Suppressor macrophage treated with lipopolysaccharide for 4 hours (primary cell): ENCODE results near the gene SNAPIN.

Experiments
- DNase-seq: peaks from one replicate; pipeline ENCODE4 v3.0.0-alpha.2; 2020

The SNAPIN gene

GRCh38 chr1:153680120-153680403 is 21.6 kb downstream of the SNAPIN start:
- no peak for DNase-seq

GRCh38 chr1:153682730-153683129 is 24.2 kb downstream of the SNAPIN start:
- DNase-seq, result no peak

- peak; percentile 31 for DNase-seq
Observed at GRCh38 chr1:153683854-153684253, 25.4 kb downstream of the SNAPIN start.

GRCh38 chr1:153684892-153685291 is 26.4 kb downstream of the SNAPIN start:
- DNase-seq, result no peak

GRCh38 chr1:153685544-153686340 is 27.2 kb downstream of the SNAPIN start:
- no peak for DNase-seq

- DNase-seq, result no peak
Observed at GRCh38 chr1:153687346-153688125, 29.0 kb downstream of the SNAPIN start.

- peak; percentile 14 for DNase-seq
Observed at GRCh38 chr1:153688276-153688675, 29.8 kb downstream of the SNAPIN start.

- DNase-seq, result no peak
Observed at GRCh38 chr1:153688736-153689328, 30.3 kb downstream of the SNAPIN start.

- DNase-seq, result no peak
Observed at GRCh38 chr1:153693466-153693865, 35.0 kb downstream of the SNAPIN start.

GRCh38 chr1:153696741-153697140 is 38.2 kb downstream of the SNAPIN start:
- DNase-seq, result no peak

GRCh38 chr1:153697191-153698019 is 38.9 kb downstream of the SNAPIN start:
- no peak for DNase-seq

GRCh38 chr1:153698020-153698922 is 39.8 kb downstream of the SNAPIN start:
- DNase-seq, result peak; percentile 55

- DNase-seq, result peak; percentile 56
Observed at GRCh38 chr1:153698923-153699714, 40.6 kb downstream of the SNAPIN start.

- no peak for DNase-seq
Observed at GRCh38 chr1:153699768-153700167, 41.3 kb downstream of the SNAPIN start.

GRCh38 chr1:153705484-153705883 is 47.0 kb downstream of the SNAPIN start:
- DNase-seq, result no peak

GRCh38 chr1:153711026-153711425 is 52.5 kb downstream of the SNAPIN start:
- no peak for DNase-seq
